GM23248 (cell line): ENCODE measurements around the gene EHMT1. TPM values are rescaled to one million over a fixed set of nuclear protein-coding genes. Genes with fewer than 3 reads are reported as not detected.

ENCODE experiments used
- DNase-seq: peaks from one replicate; pipeline ENCODE4 v3.0.0-alpha.2; 2015
- H2AFZ ChIP-seq: fragments of 200-600 bp; sonication (generic); 2 replicates; pipeline ENCODE4 v1.6.1; 2016; ENCODE audit warnings: antibody characterized with exemption
- H3F3A ChIP-seq: fragments of 200-600 bp; sonication (generic); 2 replicates; pipeline ENCODE4 v1.6.1; 2016; ENCODE audit warnings: mild to moderate bottlenecking, antibody characterized with exemption, mixed run types; ENCODE audit not compliant: insufficient read depth
- H3K27ac ChIP-seq: fragments of 200-600 bp; sonication (generic); 2 replicates; pipeline ENCODE4 v1.5.1; 2016; ENCODE audit warnings: mild to moderate bottlenecking
- H3K27me3 ChIP-seq: fragments of 200-600 bp; sonication (generic); replicated peaks from 2 replicates; pipeline ENCODE4 v1.6.1; 2016; ENCODE audit warnings: mild to moderate bottlenecking; ENCODE audit not compliant: insufficient read depth
- H3K36me3 ChIP-seq: fragments of 200-600 bp; sonication (generic); 2 replicates; pipeline ENCODE4 v1.6.1; 2016; ENCODE audit warnings: low read depth, mild to moderate bottlenecking
- H3K4me1 ChIP-seq: fragments of 200-600 bp; sonication (generic); 2 replicates; pipeline ENCODE4 v1.6.1; 2016; ENCODE audit warnings: mild to moderate bottlenecking; ENCODE audit not compliant: insufficient read depth
- H3K4me2 ChIP-seq: fragments of 200-600 bp; sonication (generic); one replicate; pipeline ENCODE4 v1.6.1; 2016; ENCODE audit warnings: mild to moderate bottlenecking; ENCODE audit not compliant: unreplicated experiment
- H3K4me3 ChIP-seq: fragments of 200-600 bp; sonication (generic); 2 replicates; pipeline ENCODE4 v1.5.1; 2016; ENCODE audit warnings: mild to moderate bottlenecking
- H3K79me2 ChIP-seq: fragments of 200-600 bp; sonication (generic); 2 replicates; pipeline ENCODE4 v1.6.1; 2016; ENCODE audit warnings: mild to moderate bottlenecking; ENCODE audit not compliant: insufficient read depth
- H3K9ac ChIP-seq: fragments of 200-600 bp; sonication (generic); 2 replicates; pipeline ENCODE4 v1.6.1; 2016; ENCODE audit warnings: mild to moderate bottlenecking
- H3K9me2 ChIP-seq: fragments of 200-600 bp; sonication (generic); 2 replicates; pipeline ENCODE4 v1.6.1; 2016; ENCODE audit warnings: mixed run types, mild to moderate bottlenecking, moderate library complexity; ENCODE audit not compliant: insufficient read depth
- H3K9me3 ChIP-seq: fragments of 200-600 bp; sonication (generic); one replicate; pipeline ENCODE4 v1.6.1; 2017; ENCODE audit warnings: low read depth
- H4K20me1 ChIP-seq: fragments of 200-600 bp; sonication (generic); 2 replicates; pipeline ENCODE4 v1.6.0; 2016; ENCODE audit not compliant: insufficient read depth
- EZH2 ChIP-seq: fragments of 200-600 bp; sonication (generic); IDR thresholded peaks from 2 replicates; pipeline ENCODE4 v1.6.1; 2018; ENCODE audit warnings: antibody characterized with exemption, mild to moderate bottlenecking; ENCODE audit not compliant: insufficient read depth, poor library complexity, severe bottlenecking
- EZH2phosphoT487 ChIP-seq: fragments of 200-600 bp; sonication (generic); IDR thresholded peaks from 2 replicates; pipeline ENCODE4 v1.6.1; 2018; ENCODE audit warnings: antibody characterized with exemption, moderate library complexity, mild to moderate bottlenecking, low read depth; ENCODE audit not compliant: insufficient read depth
- WGBS, 2 experiments: methylation state at CpG; one replicate each; pipeline ENCODE4 v1.1.6; 2015 to 2017; ENCODE audit warnings: low lambda C conversion rate in 2 of 2, low coverage in 1 of 2; ENCODE audit errors: missing lambda C conversion rate in 2 of 2; 5-methylcytosine and 5-hydroxymethylcytosine counted together
- in situ Hi-C: fragments of 300-500 bp; cut with MboI; formaldehyde crosslinking; loops from 2 replicates; pipeline ENCODE4 v1.15.0; 2020
- polyA plus RNA-seq: library from polyadenylated mRNA; unstranded; fragments of >200 nt; fragmentation: Nextera tagmentation; extraction: Ambion mirVana; gene quantifications from 2 replicates; pipeline ENCODE4 v1.2.1, GENCODE V29; 2016
- total RNA-seq: library from RNA; depleted of rRNA; stranded (reverse); fragments of >200 nt; shearing (Covaris generic); gene quantifications from 2 replicates; pipeline ENCODE4 v1.2.3, GENCODE V29; 2014

EHMT1 gene
- total and polyA plus RNA-seq, 2 experiments from 2014 or later = 26.8 to 31.0 TPM

GRCh38 chr9:137843355-137843754 is 224.6 kb downstream of the EHMT1 start:
- Histone ChIP-seq H3K27me3 (no peaks in the 10 kb centered on the region), H3K4me3 (no peak overlapping the region), H2AFZ (no peak overlapping the region), H3K36me3 (no peaks in the 10 kb centered on the region), H3K79me2 (no peaks in the 10 kb centered on the region), H3K9me2 (no peaks in the 10 kb centered on the region), H3K9ac (no peak overlapping the region), H4K20me1 (no peaks in the 10 kb centered on the region), H3K9me3 (no peaks in the 10 kb centered on the region), H3K4me2 (no peak overlapping the region), H3F3A (no peaks in the 10 kb centered on the region), H3K27ac (no peak overlapping the region), H3K4me1 (no peaks in the 10 kb centered on the region)
- 78 to 80% methylated on average over 9 of the region's 9 CpGs for WGBS, 2 experiments
- TF ChIP-seq EZH2 (no peak), EZH2phosphoT487 (no peak)
- no peak for DNase-seq
- in situ Hi-C loops = no loop called here

GRCh38 chr9:137851516-137852267 is 232.9 kb downstream of the EHMT1 start:
- Histone ChIP-seq H3K4me1 (no peaks in the 10 kb centered on the region), H3K9me3 (no peaks in the 10 kb centered on the region), H3K4me3 (no peak overlapping the region), H3K9me2 (no peaks in the 10 kb centered on the region), H2AFZ (no peak overlapping the region), H3K27ac (no peak overlapping the region), H4K20me1 (no peaks in the 10 kb centered on the region), H3K4me2 (no peak overlapping the region), H3F3A (no peaks in the 10 kb centered on the region), H3K36me3 (no peaks in the 10 kb centered on the region), H3K27me3 (no peaks in the 10 kb centered on the region), H3K9ac (no peak overlapping the region), H3K79me2 (no peaks in the 10 kb centered on the region)
- in situ Hi-C loops = no loop called here
- DNase-seq = no peak
- TF ChIP-seq EZH2phosphoT487 = no peak
- TF ChIP-seq EZH2 = no peak
- WGBS, 2 experiments = 5 to 15% methylated on average over 5 of the region's 5 CpGs

- Histone ChIP-seq H3K4me3 (no peak overlapping the region), H3K9ac (no peak overlapping the region), H3K36me3 (no peaks in the 10 kb centered on the region), H3K4me1 (no peaks in the 10 kb centered on the region), H3K27ac (no peak overlapping the region), H4K20me1 (no peaks in the 10 kb centered on the region), H3K9me2 (no peaks in the 10 kb centered on the region), H3K79me2 (no peaks in the 10 kb centered on the region), H2AFZ (no peak overlapping the region), H3K9me3 (no peaks in the 10 kb centered on the region), H3F3A (no peaks in the 10 kb centered on the region), H3K4me2 (no peak overlapping the region), H3K27me3 (no peaks in the 10 kb centered on the region)
- in situ Hi-C loops = no loop called here
- TF ChIP-seq EZH2phosphoT487 (no peak), EZH2 (no peak)
- WGBS, 2 experiments = 44 to 75% methylated on average over 1 of the region's 1 CpG
- DNase-seq = no peak
Observed at GRCh38 chr9:137853392-137853995, 234.7 kb downstream of the EHMT1 start.

DNA sequence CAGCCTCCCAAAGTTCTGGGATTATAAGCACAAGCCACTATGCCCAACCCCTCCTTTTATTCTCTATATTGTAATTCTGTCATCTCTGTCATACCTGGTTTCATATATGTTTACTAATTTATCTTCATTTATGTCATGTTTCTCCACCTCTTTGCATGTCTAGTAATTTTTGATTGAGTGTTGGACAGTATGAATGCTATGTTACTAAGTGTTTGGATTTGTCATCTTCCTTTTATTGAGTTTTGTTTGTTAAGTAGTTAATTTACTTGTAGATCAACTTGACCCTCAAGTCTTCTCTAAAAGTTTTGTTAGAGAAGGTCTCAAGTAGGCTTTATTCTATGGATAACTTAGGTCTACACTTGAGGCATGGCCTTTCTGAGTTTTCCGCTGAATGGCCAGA is 241.6 kb downstream of the EHMT1 start:
- no peak for TF ChIP-seq EZH2phosphoT487
- no peak for TF ChIP-seq EZH2
- Histone ChIP-seq H3F3A (no peaks in the 10 kb centered on the region), H3K4me2 (no peak overlapping the region), H3K9me2 (no peaks in the 10 kb centered on the region), H3K36me3 (no peaks in the 10 kb centered on the region), H4K20me1 (no peaks in the 10 kb centered on the region), H3K27ac (no peak overlapping the region), H2AFZ (no peak overlapping the region), H3K79me2 (no peaks in the 10 kb centered on the region), H3K4me3 (no peak overlapping the region), H3K4me1 (no peaks in the 10 kb centered on the region), H3K9me3 (peaks cover 4% of the 10 kb centered on the region), H3K9ac (no peak overlapping the region), H3K27me3 (no peaks in the 10 kb centered on the region)
- DNase-seq = no peak
- WGBS, 2 experiments = 68 to 84% methylated on average over 1 of the region's 1 CpG
- in situ Hi-C loops = no loop called here
